SU-DHL-6 (cell line): ENCODE data around the gene THSD7A.

Source experiments
- CTCF ChIP-seq: fragments of 200-600 bp; sonication (generic); IDR thresholded peaks from one replicate; pipeline ENCODE4 v1.5.1; 2017; ENCODE audit warnings: antibody characterized with exemption, mild to moderate bottlenecking, low read length, moderate library complexity; ENCODE audit not compliant: insufficient read depth, poor library complexity, severe bottlenecking
- EZH2phosphoT487 ChIP-seq: fragments of 200-600 bp; sonication (generic), shearing (Covaris generic); conservative IDR thresholded peaks from 2 replicates; pipeline ENCODE4 v1.6.1; 2018; ENCODE audit warnings: mild to moderate bottlenecking, antibody characterized with exemption, low read length, moderate library complexity, mixed read lengths

GRCh38 chr7:11819271-11819670 is 12.7 kb downstream of the THSD7A start:
- TF ChIP-seq CTCF (no peak), EZH2phosphoT487 (no peak)
